ENCODE measurements around the gene GNB4.

GNB4 gene

GRCh38 chr3:179348325-179349013, 102.8 kb downstream of the GNB4 start:
- no peak for DNase-seq

GRCh38 chr3:179347345-179348194, 103.7 kb downstream of the GNB4 start, which contains the start of gene MFN1:
MFN1 (plus strand) TSS chr3:179347709; CDS start chr3:179348852, 1,143 bp downstream.
- DNase-seq = peak; percentile 84 to 85

Data from activated CD4-positive, alpha-beta T cell treated with anti-CD3 and anti-CD28 coated beads for 4 hours (primary cell).